ENCODE results near the gene SOX12. TPM values are rescaled to one million over a fixed set of nuclear protein-coding genes. Genes with fewer than 3 reads are reported as not detected.

SOX12 gene
- polyA plus RNA-seq, 1 of the 3 experiments (the other 2 are of a cell fraction), result 11.3 TPM

DNA sequence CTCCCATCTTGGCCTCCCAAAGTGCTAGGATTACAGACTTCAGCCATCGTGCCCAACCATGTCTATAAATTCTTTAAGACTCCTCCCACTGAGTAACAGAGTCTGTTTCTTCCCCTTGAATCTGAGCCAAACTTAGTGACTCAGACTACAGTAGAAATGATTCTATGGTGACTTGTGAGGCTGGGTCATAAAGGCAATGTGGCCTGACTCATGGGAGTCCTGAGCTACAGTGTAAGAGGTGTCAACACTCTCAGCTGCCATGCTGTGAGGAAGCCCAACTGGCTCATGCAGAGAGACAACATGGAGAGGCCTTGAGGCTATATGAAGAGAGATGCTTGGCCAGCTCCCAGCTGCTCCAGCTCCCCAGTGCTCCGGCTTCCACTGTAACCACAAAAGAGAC is 16.3 kb downstream of the SOX12 start:
- no peak overlapping the region for H2AFZ ChIP-seq (ENCODE audit: low read depth)
- H3F3A ChIP-seq (replicated peaks; ENCODE audit: insufficient read depth), result peaks cover 11% of the 10 kb centered on the region
- H3K36me3 ChIP-seq (replicated peaks in 1 of 2; ENCODE audit: control insufficient read depth in 1 of 2, insufficient read depth in 2 of 2, low read length in 1 of 2), result peaks cover 0 to 9% of the 10 kb centered on the region in 2 experiments
- H3K9me3 ChIP-seq, result no peaks in the 10 kb centered on the region; the same call in 1 of the 2 replicates
- no peak overlapping the region for H3K9ac ChIP-seq
- 74% methylated on average over 2 of the region's 2 CpGs for WGBS (ENCODE audit: low lambda C conversion rate)
- no peak overlapping the region for H3K4me2 ChIP-seq
- peaks cover 0 to 6% of the 10 kb centered on the region in 2 experiments; a peak in 1 of 4 replicates for H3K4me1 ChIP-seq (ENCODE audit: control insufficient read depth in 1 of 2, insufficient read depth in 2 of 2, low read depth in 1 of 2, low read length in 1 of 2)
- H4K20me1 ChIP-seq (ENCODE audit: insufficient read depth), result no peaks in the 10 kb centered on the region
- H3K4me3 ChIP-seq (ENCODE audit: low read depth in 2 of 2, low read length in 1 of 2), result no peak overlapping the region
- no peak for DNase-seq
- no peaks in the 10 kb centered on the region for H3K27me3 ChIP-seq (ENCODE audit: insufficient read depth)
- peak overlapping the region in 1 of 2 experiments; percentile 16; a peak in 1 of 4 replicates for H3K27ac ChIP-seq (ENCODE audit: low read depth in 2 of 2, low read length in 1 of 2)
- no peaks in the 10 kb centered on the region for H3K9me2 ChIP-seq
- ChIA-PET CTCF (interaction anchor here (1.0 to 1.9 kb wide), 2 partner anchors 11 to 16 kb away, joined by 4 to 9 read pairs; partner anchors contain the start of gene SOX12), POLR2A (no interaction called here)
- peaks cover 8% of the 10 kb centered on the region for H3K79me2 ChIP-seq (ENCODE audit: insufficient read depth)
- no peak for TF ChIP-seq EP300 (IDR thresholded peaks at IDR 0.05; ENCODE audit: borderline replicate concordance in 1 of 2, low read depth in 1 of 2, low read length in 1 of 2)
- TF ChIP-seq GATA2 (CRISPR knock-in tag; IDR thresholded peaks at IDR 0.05), result no peak
- TF ChIP-seq TAF1 (IDR thresholded peaks at IDR 0.05; ENCODE audit: borderline replicate concordance, low read depth, low read length), result no peak
- TF ChIP-seq ZBTB33 (IDR thresholded peaks at IDR 0.05; ENCODE audit: borderline replicate concordance, low read depth), result no peak
- TF ChIP-seq NFIC (IDR thresholded peaks at IDR 0.05; ENCODE audit: borderline replicate concordance), result peak; percentile 59; the same call in 1 of the 2 replicates
- TF ChIP-seq MEF2A (IDR thresholded peaks at IDR 0.05; ENCODE audit: borderline replicate concordance, low read depth), result no peak
- no peak for TF ChIP-seq SMC3 (IDR thresholded peaks at IDR 0.05; ENCODE audit: low read depth, low read length)
- peak; percentile 85 for TF ChIP-seq YY1 (IDR thresholded peaks at IDR 0.05; ENCODE audit: low read depth)
- peak; percentile 44; the same call in 1 of the 2 replicates for TF ChIP-seq USF1 (IDR thresholded peaks at IDR 0.05; ENCODE audit: borderline replicate concordance, low read depth)
- no peak for TF ChIP-seq IRF3 (IDR thresholded peaks at IDR 0.05; ENCODE audit: low read depth, low read length)
- no peak for TF ChIP-seq RFX5 (IDR thresholded peaks at IDR 0.05; ENCODE audit: low read length)
- TF ChIP-seq REST (IDR thresholded peaks at IDR 0.05; ENCODE audit: low read depth, low read length), result no peak
- peak; percentile 80 for TF ChIP-seq MAX (IDR thresholded peaks at IDR 0.05; ENCODE audit: low read depth)
- 0 out of 2 replicates have a peak, but pooled peaks have one; percentile 11 for TF ChIP-seq PBX3 (IDR thresholded peaks at IDR 0.05)
- TF ChIP-seq SIN3A (IDR thresholded peaks at IDR 0.05; ENCODE audit: borderline replicate concordance, low read depth, low read length), result no peak
- TF ChIP-seq TEAD4 (IDR thresholded peaks at IDR 0.05; ENCODE audit: borderline replicate concordance, insufficient read depth), result no peak
- no peak for TF ChIP-seq CHD2 (IDR thresholded peaks at IDR 0.05; ENCODE audit: low read length, partially characterized antibody)
- no peak for TF ChIP-seq EZH2phosphoT487 (IDR thresholded peaks at IDR 0.05; ENCODE audit: borderline replicate concordance, low read depth)
- TF ChIP-seq TCF12 (IDR thresholded peaks at IDR 0.05), result peak; percentile 39; the same call in 1 of the 2 replicates
- no peak for TF ChIP-seq FOXM1 (IDR thresholded peaks at IDR 0.05; ENCODE audit: low read depth)
- TF ChIP-seq MXI1 (IDR thresholded peaks at IDR 0.05; ENCODE audit: low read depth, low read length), result no peak
- no peak for TF ChIP-seq GABPA (IDR thresholded peaks at IDR 0.05; ENCODE audit: low read depth)
- peak; percentile 37; the same call in 1 of the 2 replicates for TF ChIP-seq JUND (IDR thresholded peaks at IDR 0.05)
- TF ChIP-seq FOSL2 (IDR thresholded peaks at IDR 0.05; ENCODE audit: borderline replicate concordance, low read depth), result peak; percentile 83; the same call in 1 of the 2 replicates
- TF ChIP-seq FOXJ3 (CRISPR knock-in tag; IDR thresholded peaks at IDR 0.05), result no peak
- no peak for TF ChIP-seq RCOR1 (IDR thresholded peaks at IDR 0.05; ENCODE audit: low read length)

Measured in SK-N-SH (cell line).